Ovary (tissue), 3 donors: Measurements from ENCODE around the gene ADSL.

Experiments used
- POLR2A ChIP-seq: fragments of 450-650 bp; IDR thresholded peaks from one replicate; pipeline ENCODE4 v1.6.1; 2017; ENCODE audit warnings: antibody characterized with exemption, mild to moderate bottlenecking, moderate library complexity
- TF ChIP-seq, protein P1 (sequence below), 3 donors: fragments of 450-650 bp in 2 of 3; fragments of 200-600 bp in 1 of 3; IDR thresholded peaks; one replicate each; pipeline versions ENCODE4 v1.5.1 to v1.8.0; 2016 to 2022; ENCODE audit warnings: antibody characterized with exemption in 3 of 3, mild to moderate bottlenecking in 1 of 3
- donor health status: DM: no; HTN: no; CAD: no.

- TF ChIP-seq, protein P1, sequence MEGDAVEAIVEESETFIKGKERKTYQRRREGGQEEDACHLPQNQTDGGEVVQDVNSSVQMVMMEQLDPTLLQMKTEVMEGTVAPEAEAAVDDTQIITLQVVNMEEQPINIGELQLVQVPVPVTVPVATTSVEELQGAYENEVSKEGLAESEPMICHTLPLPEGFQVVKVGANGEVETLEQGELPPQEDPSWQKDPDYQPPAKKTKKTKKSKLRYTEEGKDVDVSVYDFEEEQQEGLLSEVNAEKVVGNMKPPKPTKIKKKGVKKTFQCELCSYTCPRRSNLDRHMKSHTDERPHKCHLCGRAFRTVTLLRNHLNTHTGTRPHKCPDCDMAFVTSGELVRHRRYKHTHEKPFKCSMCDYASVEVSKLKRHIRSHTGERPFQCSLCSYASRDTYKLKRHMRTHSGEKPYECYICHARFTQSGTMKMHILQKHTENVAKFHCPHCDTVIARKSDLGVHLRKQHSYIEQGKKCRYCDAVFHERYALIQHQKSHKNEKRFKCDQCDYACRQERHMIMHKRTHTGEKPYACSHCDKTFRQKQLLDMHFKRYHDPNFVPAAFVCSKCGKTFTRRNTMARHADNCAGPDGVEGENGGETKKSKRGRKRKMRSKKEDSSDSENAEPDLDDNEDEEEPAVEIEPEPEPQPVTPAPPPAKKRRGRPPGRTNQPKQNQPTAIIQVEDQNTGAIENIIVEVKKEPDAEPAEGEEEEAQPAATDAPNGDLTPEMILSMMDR (IDR thresholded peaks at IDR 0.05) = no peak
- TF ChIP-seq POLR2A = no peak
Measured at GRCh38 chr22:40310768-40311120, 35.6 kb upstream of the ADSL start.
